Breast epithelium (tissue), 4 donors: Measurements from ENCODE around the gene PNPLA6. TPM values are rescaled to one million over a fixed set of nuclear protein-coding genes. Genes with fewer than 3 reads are reported as not detected.

ENCODE experiments used
- DNase-seq, 2 donors: peaks; one replicate each; pipeline ENCODE4 v3.0.0-alpha.2; 2019; ENCODE audit warnings: low spot score in 2 of 2
- H3K27ac ChIP-seq, 2 donors: fragments of 200-600 bp; sonication (generic) in 1 of 2; one replicate each; pipeline ENCODE4 v1.5.1; 2016 to 2019; ENCODE audit warnings: mild to moderate bottlenecking in 1 of 2
- H3K27me3 ChIP-seq, 2 donors: fragments of 200-600 bp; sonication (generic) in 1 of 2; one replicate each; pipeline versions ENCODE4 v1.5.1 to v1.6.0; 2017 to 2019; ENCODE audit warnings: control low read depth in 1 of 2, mild to moderate bottlenecking in 1 of 2
- H3K36me3 ChIP-seq: fragments of 200-600 bp; one replicate; pipeline ENCODE4 v1.5.1; 2019
- H3K4me1 ChIP-seq, 2 donors: fragments of 200-600 bp; sonication (generic); one replicate each; pipeline ENCODE4 v1.5.1; 2016 to 2019; ENCODE audit warnings: control low read depth in 1 of 2
- H3K4me3 ChIP-seq, 3 donors: fragments of 200-600 bp; sonication (generic); 1 replicate in 2 of 3; 2 replicates in 1 of 3; pipeline ENCODE4 v1.5.1; 2016 to 2019; ENCODE audit warnings: mild to moderate bottlenecking in 3 of 3, moderate library complexity in 2 of 3
- H3K9me3 ChIP-seq, 2 donors: fragments of 200-600 bp; sonication (generic) in 1 of 2; one replicate each; pipeline ENCODE4 v1.5.1; 2016 to 2019; ENCODE audit warnings: control low read depth in 1 of 2
- POLR2A ChIP-seq: fragments of 450-650 bp; IDR thresholded peaks from one replicate; pipeline ENCODE4 v1.6.1; 2016; ENCODE audit warnings: antibody characterized with exemption, mild to moderate bottlenecking, moderate library complexity
- POLR2AphosphoS5 ChIP-seq, 3 donors: sonication (generic); formaldehyde crosslinking; IDR thresholded peaks; one replicate each; pipeline ENCODE4 v1.6.1; 2017; ENCODE audit warnings: antibody characterized with exemption in 3 of 3
- intact Hi-C: fragments of 100-400 bp; cut with DNase I; formaldehyde crosslinking; loops from one replicate; pipeline ENCODE4 v1.15.1; 2023; ENCODE audit warnings: low total_unique reads
- total RNA-seq, 3 donors: library from RNA; depleted of rRNA; stranded (reverse); fragments of >200 nt; gene quantifications; one replicate each; pipeline ENCODE4 v1.1.0, GENCODE V29; 2016
- TF ChIP-seq, protein P1 (sequence below), 3 donors: fragments of 450-650 bp; IDR thresholded peaks; one replicate each; pipeline ENCODE4 v1.5.1; 2016 to 2017; ENCODE audit warnings: antibody characterized with exemption in 3 of 3, mild to moderate bottlenecking in 3 of 3, moderate library complexity in 3 of 3

Gene PNPLA6
- total RNA-seq, 3 donors from 2014 or later = 35.8 to 56.4 (median 45.8) TPM

- Histone ChIP-seq H3K27me3 (no peaks in the 10 kb centered on the region), H3K4me1 (no peaks in the 10 kb centered on the region), H3K9me3 (no peaks in the 10 kb centered on the region), H3K36me3 (no peaks in the 10 kb centered on the region), H3K27ac (no peak overlapping the region), H3K4me3 (no peak overlapping the region)
- TF ChIP-seq, protein P1, sequence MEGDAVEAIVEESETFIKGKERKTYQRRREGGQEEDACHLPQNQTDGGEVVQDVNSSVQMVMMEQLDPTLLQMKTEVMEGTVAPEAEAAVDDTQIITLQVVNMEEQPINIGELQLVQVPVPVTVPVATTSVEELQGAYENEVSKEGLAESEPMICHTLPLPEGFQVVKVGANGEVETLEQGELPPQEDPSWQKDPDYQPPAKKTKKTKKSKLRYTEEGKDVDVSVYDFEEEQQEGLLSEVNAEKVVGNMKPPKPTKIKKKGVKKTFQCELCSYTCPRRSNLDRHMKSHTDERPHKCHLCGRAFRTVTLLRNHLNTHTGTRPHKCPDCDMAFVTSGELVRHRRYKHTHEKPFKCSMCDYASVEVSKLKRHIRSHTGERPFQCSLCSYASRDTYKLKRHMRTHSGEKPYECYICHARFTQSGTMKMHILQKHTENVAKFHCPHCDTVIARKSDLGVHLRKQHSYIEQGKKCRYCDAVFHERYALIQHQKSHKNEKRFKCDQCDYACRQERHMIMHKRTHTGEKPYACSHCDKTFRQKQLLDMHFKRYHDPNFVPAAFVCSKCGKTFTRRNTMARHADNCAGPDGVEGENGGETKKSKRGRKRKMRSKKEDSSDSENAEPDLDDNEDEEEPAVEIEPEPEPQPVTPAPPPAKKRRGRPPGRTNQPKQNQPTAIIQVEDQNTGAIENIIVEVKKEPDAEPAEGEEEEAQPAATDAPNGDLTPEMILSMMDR (IDR thresholded peaks at IDR 0.05) = no peak
- TF ChIP-seq POLR2AphosphoS5 (IDR thresholded peaks at IDR 0.05) = no peak
- TF ChIP-seq POLR2A = no peak
- no peak for DNase-seq
- intact Hi-C loops = no loop called here
Measured at GRCh38 chr19:7554990-7555864, 19.7 kb downstream of the PNPLA6 start.

DNA sequence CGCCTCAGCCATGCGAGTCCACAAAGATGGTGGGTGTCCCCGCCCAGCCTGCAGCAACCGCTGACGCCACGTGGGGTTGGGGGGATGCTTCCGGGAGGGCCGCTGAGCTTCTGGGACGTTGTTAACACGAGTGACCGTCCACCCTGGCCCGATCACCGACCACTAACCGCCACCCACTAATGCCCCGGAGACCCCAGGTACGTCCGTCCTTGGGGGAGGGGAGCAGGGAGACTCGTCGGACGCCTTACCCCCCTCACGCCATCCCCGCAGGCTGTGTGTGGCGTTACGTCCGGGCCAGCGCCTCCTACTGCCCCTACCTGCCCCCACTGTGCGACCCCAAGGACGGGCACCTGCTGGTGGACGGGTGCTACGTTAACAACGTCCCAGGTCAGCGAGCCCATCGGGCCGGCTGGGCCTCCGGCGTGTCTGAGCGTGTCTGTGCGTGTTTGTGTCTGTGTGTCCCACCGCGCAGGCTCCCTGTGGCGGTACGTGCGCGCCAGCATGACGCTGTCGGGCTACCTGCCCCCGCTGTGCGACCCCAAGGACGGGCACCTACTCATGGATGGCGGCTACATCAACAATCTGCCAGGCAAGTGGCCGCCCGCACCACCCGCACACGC lies 21.3 kb downstream of the PNPLA6 start:
- H3K4me1 ChIP-seq = no peaks in the 10 kb centered on the region
- no peak for DNase-seq
- intact Hi-C loops = no loop called here
- TF ChIP-seq POLR2A = no peak
- TF ChIP-seq POLR2AphosphoS5 (IDR thresholded peaks at IDR 0.05) = no peak
- TF ChIP-seq, protein P1 (IDR thresholded peaks at IDR 0.05) = no peak
- no peaks in the 10 kb centered on the region for H3K36me3 ChIP-seq
- no peaks in the 10 kb centered on the region for H3K9me3 ChIP-seq
- no peak overlapping the region for H3K27ac ChIP-seq
- H3K27me3 ChIP-seq = no peaks in the 10 kb centered on the region
- no peak overlapping the region for H3K4me3 ChIP-seq

DNA sequence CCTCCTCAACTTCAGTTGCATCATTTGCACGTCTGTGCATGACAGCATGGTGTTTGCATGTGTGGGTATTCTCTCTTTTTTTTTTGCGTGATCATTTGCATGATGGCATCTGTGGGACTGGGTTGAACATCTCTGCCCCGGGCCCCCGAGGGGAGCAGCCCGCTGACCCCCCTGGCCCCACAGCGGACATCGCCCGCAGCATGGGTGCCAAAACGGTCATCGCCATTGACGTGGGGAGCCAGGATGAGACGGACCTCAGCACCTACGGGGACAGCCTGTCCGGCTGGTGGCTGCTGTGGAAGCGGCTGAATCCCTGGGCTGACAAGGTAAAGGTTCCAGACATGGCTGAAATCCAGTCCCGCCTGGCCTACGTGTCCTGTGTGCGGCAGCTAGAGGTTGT lies 23.1 kb downstream of the PNPLA6 start:
- no peaks in the 10 kb centered on the region for H3K36me3 ChIP-seq
- no peak for DNase-seq
- intact Hi-C loops = no loop called here
- H3K4me1 ChIP-seq = no peaks in the 10 kb centered on the region
- no peak overlapping the region for H3K4me3 ChIP-seq
- TF ChIP-seq, protein P1 (IDR thresholded peaks at IDR 0.05) = no peak
- TF ChIP-seq POLR2AphosphoS5 (IDR thresholded peaks at IDR 0.05) (no peak), POLR2A (no peak)
- no peak overlapping the region for H3K27ac ChIP-seq
- no peaks in the 10 kb centered on the region for H3K9me3 ChIP-seq
- no peaks in the 10 kb centered on the region for H3K27me3 ChIP-seq

DNA sequence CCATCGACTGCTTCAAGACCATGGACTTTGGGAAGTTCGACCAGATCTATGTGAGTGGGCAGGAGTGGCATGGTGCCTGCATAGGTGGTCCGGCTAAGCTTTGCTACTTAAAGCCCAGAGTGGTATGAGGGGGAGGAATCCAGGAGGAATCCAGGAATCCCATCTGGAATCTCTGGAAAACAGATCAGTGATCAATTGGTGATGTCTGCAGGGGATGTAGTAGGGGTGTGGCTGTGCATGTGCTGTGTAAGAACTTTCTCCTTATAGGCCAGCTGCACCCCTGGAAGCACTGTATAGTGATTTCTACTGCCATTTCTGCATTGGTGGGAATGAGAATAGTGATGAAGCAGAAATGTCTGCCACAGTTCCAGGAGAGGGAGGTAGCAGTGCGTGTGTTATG lies 23.6 kb downstream of the PNPLA6 start:
- H3K27me3 ChIP-seq = no peaks in the 10 kb centered on the region
- H3K4me3 ChIP-seq = no peak overlapping the region
- no peaks in the 10 kb centered on the region for H3K4me1 ChIP-seq
- no peak overlapping the region for H3K27ac ChIP-seq
- no peaks in the 10 kb centered on the region for H3K9me3 ChIP-seq
- TF ChIP-seq POLR2A (no peak), POLR2AphosphoS5 (IDR thresholded peaks at IDR 0.05) (no peak)
- TF ChIP-seq, protein P1 (IDR thresholded peaks at IDR 0.05) = no peak
- DNase-seq = no peak
- intact Hi-C loops = no loop called here
- no peaks in the 10 kb centered on the region for H3K36me3 ChIP-seq

DNA sequence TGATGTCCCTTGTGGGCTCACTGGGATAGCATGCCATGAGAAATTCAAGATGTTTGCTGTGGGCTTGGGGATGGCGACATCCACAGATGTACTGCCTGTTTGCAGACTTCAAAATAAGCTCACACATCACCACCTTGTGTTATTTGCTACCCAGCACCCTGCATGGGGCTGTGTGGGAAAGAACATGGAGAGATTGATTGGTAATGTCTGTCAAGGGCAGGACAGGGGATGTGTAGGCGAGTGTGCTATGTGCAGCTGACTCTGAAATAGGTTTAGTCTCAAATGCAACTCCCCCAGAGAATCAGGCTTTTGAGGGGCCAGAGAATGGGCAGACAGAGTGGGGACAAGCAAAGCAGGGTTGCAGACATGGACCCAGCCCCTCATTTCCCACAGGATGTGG lies 24.7 kb downstream of the PNPLA6 start:
- Histone ChIP-seq H3K9me3 (no peaks in the 10 kb centered on the region), H3K36me3 (no peaks in the 10 kb centered on the region), H3K27ac (no peak overlapping the region), H3K4me3 (no peak overlapping the region), H3K27me3 (no peaks in the 10 kb centered on the region), H3K4me1 (no peaks in the 10 kb centered on the region)
- TF ChIP-seq, protein P1 (IDR thresholded peaks at IDR 0.05) = no peak
- DNase-seq = no peak
- intact Hi-C loops = loop anchor here (5.0 to 10.0 kb wide), 2 partner anchors 115 to 892 kb away; partner anchors contain the start of gene MCEMP1
